HUES6 (cell line): Measurements from ENCODE around the gene SORBS1.

Source experiments
- H3K27ac ChIP-seq: 2 replicates; pipeline ENCODE4 v1.7.0; 2013; ENCODE audit warnings: low read depth, mild to moderate bottlenecking, low read length, inconsistent platforms
- H3K27me3 ChIP-seq: 2 replicates; pipeline ENCODE4 v1.6.1; 2013; ENCODE audit warnings: low read length; ENCODE audit not compliant: control insufficient read depth, insufficient read depth
- H3K36me3 ChIP-seq: 2 replicates; pipeline ENCODE4 v1.6.1; 2013; ENCODE audit warnings: low read length; ENCODE audit not compliant: control insufficient read depth, insufficient read depth
- H3K4me1 ChIP-seq: 2 replicates; pipeline ENCODE4 v1.6.1; 2013; ENCODE audit warnings: low read length; ENCODE audit not compliant: control insufficient read depth, insufficient read depth
- H3K4me3 ChIP-seq: 2 replicates; pipeline ENCODE4 v1.5.1; 2013; ENCODE audit warnings: low read depth, low read length
- H3K9ac ChIP-seq: one replicate; pipeline ENCODE4 v1.6.1; 2013; ENCODE audit warnings: mild to moderate bottlenecking, low read length
- H3K9me3 ChIP-seq: 2 replicates; pipeline ENCODE4 v1.6.1; 2013; ENCODE audit warnings: low read depth, low read length; ENCODE audit not compliant: control insufficient read depth, insufficient read depth

Gene SORBS1

GRCh38 chr10:95454940-95455339, 106.2 kb downstream of the SORBS1 start:
- Histone ChIP-seq H3K36me3 (no peaks in the 10 kb centered on the region), H3K4me1 (peaks cover 14% of the 10 kb centered on the region)

DNA sequence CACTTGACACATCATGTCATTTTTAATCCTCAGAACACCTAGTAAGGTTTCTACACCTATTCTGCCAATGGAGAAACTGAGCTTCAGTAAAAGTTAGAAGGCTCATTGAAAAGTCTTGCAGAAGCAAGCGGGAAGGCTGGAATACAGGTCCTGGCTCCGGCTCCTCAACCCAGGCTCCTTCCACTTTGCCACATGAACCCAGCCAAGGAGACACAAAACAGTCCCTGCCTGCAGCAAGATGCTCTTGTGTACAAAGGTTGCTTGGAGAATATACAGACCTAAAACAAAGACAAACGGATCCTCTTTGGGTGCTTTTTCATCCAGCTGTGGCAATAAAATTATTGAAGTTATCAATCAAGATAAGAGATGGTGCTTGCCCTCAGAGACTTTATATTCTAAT, 106.8 kb downstream of the SORBS1 start:
- H3K36me3 ChIP-seq = no peaks in the 10 kb centered on the region
- peaks cover 8% of the 10 kb centered on the region for H3K4me1 ChIP-seq
- H3K27me3 ChIP-seq = no peaks in the 10 kb centered on the region
- H3K4me3 ChIP-seq = no peak overlapping the region
- H3K9ac ChIP-seq = no peak overlapping the region
- no peaks in the 10 kb centered on the region for H3K9me3 ChIP-seq
- no peak overlapping the region for H3K27ac ChIP-seq

More at GRCh38 chr10:95454940-95455339, 106.2 kb downstream of the SORBS1 start:
- Histone ChIP-seq H3K9ac (no peak overlapping the region), H3K27me3 (no peaks in the 10 kb centered on the region), H3K4me3 (no peak overlapping the region), H3K9me3 (no peaks in the 10 kb centered on the region), H3K27ac (no peak overlapping the region)

GRCh38 chr10:95451568-95452524, 109.3 kb downstream of the SORBS1 start:
- no peaks in the 10 kb centered on the region for H3K9me3 ChIP-seq
- no peaks in the 10 kb centered on the region for H3K36me3 ChIP-seq
- no peaks in the 10 kb centered on the region for H3K27me3 ChIP-seq
- no peak overlapping the region for H3K4me3 ChIP-seq
- no peaks in the 10 kb centered on the region for H3K4me1 ChIP-seq
- no peak overlapping the region for H3K9ac ChIP-seq
- H3K27ac ChIP-seq = no peak overlapping the region

DNA sequence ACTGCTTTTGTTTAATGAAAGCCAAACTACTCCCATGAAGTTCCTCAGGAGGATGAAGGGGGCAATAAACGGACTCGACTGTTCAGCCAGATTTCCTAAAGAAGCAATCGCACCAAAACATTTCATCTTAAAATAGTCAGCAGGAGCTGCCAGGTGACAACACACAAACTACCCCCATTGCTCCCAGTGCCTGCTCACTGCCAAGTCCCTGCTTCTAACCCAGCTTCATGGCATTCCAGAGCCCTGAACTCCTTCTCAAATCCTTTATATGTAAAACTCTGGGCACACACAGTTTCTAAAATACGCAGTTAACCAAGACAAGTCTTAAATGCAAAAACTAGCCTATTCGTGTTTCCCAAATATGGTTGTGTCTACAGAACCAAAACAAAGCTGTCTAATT, 110.0 kb downstream of the SORBS1 start:
- Histone ChIP-seq H3K9ac (no peak overlapping the region), H3K4me1 (peaks cover 2% of the 10 kb centered on the region; the same call in 1 of the 2 replicates), H3K9me3 (no peaks in the 10 kb centered on the region), H3K27me3 (no peaks in the 10 kb centered on the region), H3K27ac (no peak overlapping the region), H3K36me3 (no peaks in the 10 kb centered on the region), H3K4me3 (no peak overlapping the region)

- no peaks in the 10 kb centered on the region for H3K27me3 ChIP-seq
- H3K9me3 ChIP-seq = no peaks in the 10 kb centered on the region
- no peak overlapping the region for H3K9ac ChIP-seq
- H3K27ac ChIP-seq = no peak overlapping the region
- H3K4me3 ChIP-seq = no peak overlapping the region
- peaks cover 9% of the 10 kb centered on the region; the same call in 1 of the 2 replicates for H3K4me1 ChIP-seq
- no peaks in the 10 kb centered on the region for H3K36me3 ChIP-seq
These were observed 111.0 kb downstream of the SORBS1 start for GRCh38 chr10:95450188-95450587.

DNA sequence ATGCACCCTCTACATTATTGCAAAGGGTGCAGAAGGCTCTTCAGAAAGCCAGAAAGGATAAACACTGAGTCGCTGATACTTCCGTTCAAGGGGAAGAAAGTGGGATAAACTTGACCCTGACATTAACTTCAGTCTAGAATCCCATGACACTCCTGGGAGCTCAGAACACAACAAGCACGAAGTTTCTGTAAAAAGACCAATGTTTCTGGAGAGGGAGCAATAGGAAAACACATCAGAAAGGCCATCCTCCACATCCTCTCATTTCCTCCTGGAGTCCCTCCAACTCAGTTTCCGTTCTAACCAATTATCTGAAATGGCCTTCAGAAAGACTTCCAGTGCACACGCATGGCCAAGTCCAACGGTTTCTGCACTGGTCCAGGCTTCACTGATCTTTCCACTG, 113.5 kb downstream of the SORBS1 start:
- Histone ChIP-seq H3K9me3 (no peaks in the 10 kb centered on the region), H3K9ac (no peak overlapping the region), H3K36me3 (no peaks in the 10 kb centered on the region), H3K27me3 (no peaks in the 10 kb centered on the region), H3K27ac (no peak overlapping the region), H3K4me3 (no peak overlapping the region), H3K4me1 (peaks cover 14% of the 10 kb centered on the region; the same call in 1 of the 2 replicates)

DNA sequence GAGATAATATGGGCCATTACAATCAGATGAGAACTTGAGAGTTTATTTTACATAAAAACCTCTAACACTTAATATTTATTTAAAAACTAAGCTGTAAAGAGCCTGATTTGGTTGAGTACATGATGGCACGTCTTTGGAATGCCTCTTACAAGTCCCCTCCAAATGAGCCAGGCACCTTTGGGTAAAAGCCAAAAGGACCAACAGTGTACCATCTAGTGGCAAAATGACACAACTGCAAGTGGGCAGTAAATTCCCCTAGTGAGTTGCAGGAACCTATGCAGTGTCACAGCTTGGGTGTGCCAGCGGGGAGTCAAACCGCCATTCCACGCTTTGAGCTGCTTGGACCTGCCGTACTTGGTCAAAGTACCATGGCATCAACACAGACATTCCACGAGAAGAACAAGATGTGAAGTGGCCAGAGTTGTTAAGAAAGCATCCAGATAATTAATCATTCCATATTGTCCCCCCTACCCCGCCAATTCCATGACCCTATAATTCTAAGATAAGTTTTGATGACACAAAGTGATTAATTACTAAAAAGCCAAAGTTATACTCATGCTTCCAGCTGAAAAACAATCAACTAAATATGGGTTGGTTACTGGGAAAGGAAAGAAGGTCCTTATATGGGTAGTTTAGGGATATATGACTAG, 115.2 kb downstream of the SORBS1 start:
- no peaks in the 10 kb centered on the region for H3K27me3 ChIP-seq
- H3K4me1 ChIP-seq = peaks cover 14% of the 10 kb centered on the region; the same call in 1 of the 2 replicates
- no peaks in the 10 kb centered on the region for H3K9me3 ChIP-seq
- H3K36me3 ChIP-seq = no peaks in the 10 kb centered on the region
- H3K9ac ChIP-seq = no peak overlapping the region
- H3K27ac ChIP-seq = no peak overlapping the region
- no peak overlapping the region for H3K4me3 ChIP-seq

DNA sequence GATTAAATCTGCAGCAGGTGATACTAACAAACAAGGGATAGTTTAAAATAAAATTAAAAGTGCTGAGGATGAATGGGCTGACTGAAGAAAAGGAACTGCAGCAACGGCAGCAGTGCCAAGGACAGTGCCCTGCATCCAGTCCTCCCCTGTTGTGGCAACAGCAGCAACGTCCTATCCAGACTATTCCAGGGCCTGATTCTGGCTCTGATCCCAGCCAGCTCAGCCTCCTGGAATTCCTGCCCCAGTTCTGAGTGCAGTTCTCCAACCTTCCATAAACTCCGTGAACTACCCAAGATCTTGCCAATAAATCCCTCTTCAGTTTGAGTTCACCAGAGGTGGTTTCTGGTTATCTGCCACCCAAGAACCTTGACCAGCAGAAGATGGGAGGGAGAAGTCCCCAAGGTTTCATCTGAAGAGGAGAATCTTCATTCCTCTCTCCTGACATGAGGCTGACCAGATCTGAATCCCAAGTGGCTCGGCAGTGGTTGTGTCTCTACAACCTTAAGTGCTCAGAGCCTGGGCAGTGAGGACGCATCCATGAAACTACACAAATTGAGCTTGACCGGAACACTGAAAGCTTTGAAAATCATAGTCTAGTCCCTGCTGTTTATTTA, 115.8 kb downstream of the SORBS1 start:
- no peak overlapping the region for H3K9ac ChIP-seq
- no peak overlapping the region for H3K4me3 ChIP-seq
- H3K36me3 ChIP-seq = no peaks in the 10 kb centered on the region
- H3K27me3 ChIP-seq = no peaks in the 10 kb centered on the region
- H3K9me3 ChIP-seq = no peaks in the 10 kb centered on the region
- H3K27ac ChIP-seq = no peak overlapping the region
- peaks cover 14% of the 10 kb centered on the region; the same call in 1 of the 2 replicates for H3K4me1 ChIP-seq

DNA sequence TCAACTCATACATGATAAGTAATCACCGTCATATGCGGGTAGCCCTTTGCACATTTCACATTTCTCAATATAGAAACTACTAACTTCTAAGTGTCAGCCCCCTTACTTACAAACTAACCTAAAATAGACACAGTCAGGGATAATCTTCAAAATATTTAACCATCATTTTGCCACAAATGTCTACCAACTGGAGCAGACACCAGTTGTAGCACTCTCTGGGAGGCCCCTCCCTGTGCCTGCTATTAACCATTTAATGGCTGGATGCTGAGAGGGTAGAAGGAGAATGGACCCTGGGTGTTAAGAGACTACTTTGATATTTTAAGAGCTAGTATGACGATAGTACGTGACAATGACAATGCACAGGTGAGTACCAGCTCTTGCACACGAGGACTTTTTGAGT, 116.4 kb downstream of the SORBS1 start:
- no peak overlapping the region for H3K9ac ChIP-seq
- peaks cover 14% of the 10 kb centered on the region; the same call in 1 of the 2 replicates for H3K4me1 ChIP-seq
- no peaks in the 10 kb centered on the region for H3K27me3 ChIP-seq
- no peak overlapping the region for H3K4me3 ChIP-seq
- H3K36me3 ChIP-seq = no peaks in the 10 kb centered on the region
- H3K9me3 ChIP-seq = no peaks in the 10 kb centered on the region
- no peak overlapping the region for H3K27ac ChIP-seq

- peaks cover 18% of the 10 kb centered on the region; the same call in 1 of the 2 replicates for H3K4me1 ChIP-seq
- H3K9me3 ChIP-seq = no peaks in the 10 kb centered on the region
These were observed 117.5 kb downstream of the SORBS1 start for GRCh38 chr10:95443636-95444035.

GRCh38 chr10:95442341-95442740, 118.8 kb downstream of the SORBS1 start:
- peaks cover 18% of the 10 kb centered on the region; the same call in 1 of the 2 replicates for H3K4me1 ChIP-seq
- H3K36me3 ChIP-seq = peaks cover 4% of the 10 kb centered on the region
- no peak overlapping the region for H3K27ac ChIP-seq
- no peaks in the 10 kb centered on the region for H3K9me3 ChIP-seq
- no peak overlapping the region for H3K9ac ChIP-seq
- H3K4me3 ChIP-seq = no peak overlapping the region
- H3K27me3 ChIP-seq = no peaks in the 10 kb centered on the region

More at GRCh38 chr10:95443636-95444035, 117.5 kb downstream of the SORBS1 start:
- no peaks in the 10 kb centered on the region for H3K36me3 ChIP-seq
- no peak overlapping the region for H3K27ac ChIP-seq
- H3K27me3 ChIP-seq = no peaks in the 10 kb centered on the region
- no peak overlapping the region for H3K4me3 ChIP-seq
- H3K9ac ChIP-seq = no peak overlapping the region
